ENCODE measurements around the gene IER2.
"Not testable (repeated sequence)": the region's sequence is repeated elsewhere in the genome, so short reads cannot be mapped to it uniquely, and the experiment has no call there.

The IER2 gene

DNA sequence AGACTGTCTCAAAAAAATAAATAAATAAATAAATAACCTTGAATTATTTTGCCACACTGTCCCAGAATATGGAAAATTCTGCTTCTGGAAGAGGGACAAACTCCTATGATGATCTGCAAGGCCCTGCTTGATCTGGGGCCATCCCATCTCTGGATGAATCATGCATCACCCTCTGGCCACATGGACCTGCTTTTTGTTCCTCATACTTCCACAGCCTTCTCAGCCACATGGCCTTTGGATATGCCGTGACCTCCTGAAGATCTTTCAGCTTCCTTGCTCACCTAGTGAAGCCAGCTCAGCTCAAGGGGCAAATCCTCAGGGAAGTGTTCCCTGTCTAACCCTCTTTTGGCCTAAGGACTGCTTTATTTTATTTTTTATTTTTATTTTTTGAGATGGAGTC lies 10.3 kb downstream of the IER2 start:
- H3K4me3 ChIP-seq (ENCODE audit: control insufficient read depth, low read depth, low read length): no peak overlapping the region
- peak; percentile 78 for DNase-seq (ENCODE audit: low read depth)
- TF ChIP-seq, protein P1, sequence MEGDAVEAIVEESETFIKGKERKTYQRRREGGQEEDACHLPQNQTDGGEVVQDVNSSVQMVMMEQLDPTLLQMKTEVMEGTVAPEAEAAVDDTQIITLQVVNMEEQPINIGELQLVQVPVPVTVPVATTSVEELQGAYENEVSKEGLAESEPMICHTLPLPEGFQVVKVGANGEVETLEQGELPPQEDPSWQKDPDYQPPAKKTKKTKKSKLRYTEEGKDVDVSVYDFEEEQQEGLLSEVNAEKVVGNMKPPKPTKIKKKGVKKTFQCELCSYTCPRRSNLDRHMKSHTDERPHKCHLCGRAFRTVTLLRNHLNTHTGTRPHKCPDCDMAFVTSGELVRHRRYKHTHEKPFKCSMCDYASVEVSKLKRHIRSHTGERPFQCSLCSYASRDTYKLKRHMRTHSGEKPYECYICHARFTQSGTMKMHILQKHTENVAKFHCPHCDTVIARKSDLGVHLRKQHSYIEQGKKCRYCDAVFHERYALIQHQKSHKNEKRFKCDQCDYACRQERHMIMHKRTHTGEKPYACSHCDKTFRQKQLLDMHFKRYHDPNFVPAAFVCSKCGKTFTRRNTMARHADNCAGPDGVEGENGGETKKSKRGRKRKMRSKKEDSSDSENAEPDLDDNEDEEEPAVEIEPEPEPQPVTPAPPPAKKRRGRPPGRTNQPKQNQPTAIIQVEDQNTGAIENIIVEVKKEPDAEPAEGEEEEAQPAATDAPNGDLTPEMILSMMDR (conservative IDR thresholded peaks at IDR 0.05; ENCODE audit: control insufficient read depth, insufficient read depth, low read depth, low read length): no peak

DNA sequence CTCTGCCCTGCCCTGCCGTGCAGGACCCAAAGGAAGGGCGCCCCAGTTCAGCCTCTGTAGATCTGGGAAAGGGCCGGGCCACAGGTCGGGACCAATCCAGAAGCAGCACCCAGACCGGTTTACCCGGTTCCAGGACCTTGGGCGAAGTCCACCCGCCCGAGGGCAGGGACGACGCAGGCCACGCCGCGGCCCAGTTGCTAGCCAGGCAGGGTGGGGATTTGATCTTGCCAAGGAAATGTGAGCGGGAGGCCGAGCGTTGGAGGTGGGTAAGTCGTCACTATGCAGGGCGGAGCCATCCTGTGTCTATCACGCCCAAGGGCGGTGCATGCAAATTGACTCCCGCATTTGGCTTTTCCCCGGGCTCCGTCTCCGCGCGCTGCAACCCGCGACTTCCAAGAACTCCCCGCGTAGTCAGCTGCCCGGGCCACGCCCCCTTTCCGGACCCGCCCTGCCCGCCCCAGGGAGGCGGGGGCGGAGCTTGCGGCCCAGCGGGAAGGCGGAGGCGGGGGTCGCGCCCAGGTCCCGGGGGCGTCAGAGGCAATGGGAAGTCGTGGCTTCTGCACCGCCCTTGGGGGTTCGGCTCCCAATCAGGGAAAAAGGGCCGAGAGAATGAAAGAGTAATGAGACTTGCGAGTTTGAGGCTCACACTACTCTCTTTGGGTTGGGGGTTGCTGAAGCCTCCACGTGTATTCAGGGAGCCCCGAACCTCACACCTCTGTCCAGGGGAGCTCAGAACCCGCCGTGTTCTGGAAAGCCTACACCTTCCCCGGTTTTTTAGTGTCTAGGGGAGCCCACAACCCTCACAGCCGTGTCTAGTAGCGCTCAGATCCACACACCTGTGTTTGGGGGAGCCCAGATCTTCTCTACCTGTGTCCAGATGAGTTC lies 12.8 kb downstream of the IER2 start:
- TF ChIP-seq, protein P1 (conservative IDR thresholded peaks at IDR 0.05; ENCODE audit: control insufficient read depth, insufficient read depth, low read depth, low read length): no peak
- H3K4me3 ChIP-seq (ENCODE audit: control insufficient read depth, low read depth, low read length): peak overlapping the region; percentile 26
- peak; percentile 98 for DNase-seq (ENCODE audit: low read depth)

DNA sequence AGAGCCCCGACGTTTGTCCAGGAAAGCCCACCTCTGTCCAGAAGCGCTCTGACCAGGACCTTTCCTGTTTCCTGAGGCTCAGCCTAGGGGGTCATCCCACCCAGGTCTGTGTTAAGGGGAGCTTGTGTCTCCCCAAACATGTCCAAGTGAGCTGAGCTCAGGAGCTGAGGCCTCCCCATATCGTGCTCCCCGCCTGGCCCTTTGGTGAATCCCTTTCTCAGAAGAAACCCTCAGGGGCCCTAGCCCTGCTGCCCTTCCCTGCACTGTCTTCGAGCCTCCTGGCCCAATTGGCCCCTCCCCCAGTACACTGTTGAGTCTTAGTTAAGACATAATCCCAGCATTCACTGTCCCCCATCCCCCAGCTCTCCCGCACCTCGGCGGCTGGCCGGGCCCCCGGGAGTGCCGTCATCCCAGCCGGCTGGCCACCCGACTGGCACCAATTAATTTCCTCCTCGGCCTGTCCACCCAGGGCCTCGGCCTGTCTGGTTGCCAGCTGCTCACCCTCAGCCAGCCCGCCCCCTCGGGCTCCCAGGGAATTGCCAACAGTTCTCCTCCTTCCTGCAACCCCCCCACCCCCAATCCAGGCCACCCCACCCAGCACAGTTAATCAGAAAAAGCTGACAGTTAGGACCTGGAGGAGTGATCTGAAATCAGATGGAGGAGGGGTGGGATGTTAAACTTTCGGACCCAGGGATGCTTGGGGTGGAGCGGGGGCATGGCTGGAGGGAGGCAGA lies 13.6 kb downstream of the IER2 start:
- TF ChIP-seq, protein P1 (conservative IDR thresholded peaks at IDR 0.05; ENCODE audit: control insufficient read depth, insufficient read depth, low read depth, low read length): no peak
- peak; percentile 89 for DNase-seq (ENCODE audit: low read depth)
- H3K4me3 ChIP-seq (ENCODE audit: control insufficient read depth, low read depth, low read length): peak overlapping the region; percentile 15

DNA sequence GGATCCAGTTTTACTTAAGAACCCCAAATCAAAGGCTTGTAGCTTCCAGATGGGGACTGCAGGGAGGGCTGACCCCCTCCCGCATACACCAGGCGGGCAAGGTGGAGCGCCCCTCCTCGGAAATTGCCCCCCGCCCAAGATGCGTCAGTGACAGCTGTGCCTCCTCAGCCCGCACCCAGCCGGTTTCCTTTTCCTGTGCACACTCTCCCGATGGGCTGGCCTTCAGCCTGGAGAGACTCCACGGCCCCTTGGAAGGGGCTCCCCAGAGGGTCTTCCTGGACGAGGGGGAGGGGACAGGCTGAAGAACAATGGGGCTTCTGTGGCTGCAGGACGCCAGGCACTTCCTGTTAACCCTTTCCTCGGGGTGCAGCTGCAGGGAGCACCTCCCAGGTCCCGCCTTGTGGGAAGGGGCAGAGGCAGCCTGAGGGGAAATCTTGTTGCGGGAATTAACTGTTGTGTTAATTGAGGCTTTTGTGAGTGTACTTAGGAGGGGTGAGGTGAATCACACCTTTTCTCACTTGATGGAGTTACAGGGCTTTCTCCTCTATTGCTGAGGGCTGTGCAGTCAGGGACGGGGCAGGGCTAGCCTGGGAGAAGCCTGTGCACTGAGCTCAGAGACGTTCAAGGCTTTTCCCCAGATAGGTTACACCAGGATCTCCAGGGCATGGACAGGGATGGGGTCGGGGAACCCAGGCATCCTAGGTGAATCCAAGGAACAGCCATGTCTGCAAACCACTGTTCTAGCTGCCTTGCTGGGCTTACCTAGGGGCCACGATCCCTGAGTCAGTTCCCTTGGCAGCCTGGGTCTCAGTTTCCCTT lies 14.3 kb downstream of the IER2 start:
- TF ChIP-seq, protein P1 (conservative IDR thresholded peaks at IDR 0.05; ENCODE audit: control insufficient read depth, insufficient read depth, low read depth, low read length): no peak
- peak overlapping the region; percentile 2 for H3K4me3 ChIP-seq (ENCODE audit: control insufficient read depth, low read depth, low read length)
- no peak for DNase-seq (ENCODE audit: low read depth)

DNA sequence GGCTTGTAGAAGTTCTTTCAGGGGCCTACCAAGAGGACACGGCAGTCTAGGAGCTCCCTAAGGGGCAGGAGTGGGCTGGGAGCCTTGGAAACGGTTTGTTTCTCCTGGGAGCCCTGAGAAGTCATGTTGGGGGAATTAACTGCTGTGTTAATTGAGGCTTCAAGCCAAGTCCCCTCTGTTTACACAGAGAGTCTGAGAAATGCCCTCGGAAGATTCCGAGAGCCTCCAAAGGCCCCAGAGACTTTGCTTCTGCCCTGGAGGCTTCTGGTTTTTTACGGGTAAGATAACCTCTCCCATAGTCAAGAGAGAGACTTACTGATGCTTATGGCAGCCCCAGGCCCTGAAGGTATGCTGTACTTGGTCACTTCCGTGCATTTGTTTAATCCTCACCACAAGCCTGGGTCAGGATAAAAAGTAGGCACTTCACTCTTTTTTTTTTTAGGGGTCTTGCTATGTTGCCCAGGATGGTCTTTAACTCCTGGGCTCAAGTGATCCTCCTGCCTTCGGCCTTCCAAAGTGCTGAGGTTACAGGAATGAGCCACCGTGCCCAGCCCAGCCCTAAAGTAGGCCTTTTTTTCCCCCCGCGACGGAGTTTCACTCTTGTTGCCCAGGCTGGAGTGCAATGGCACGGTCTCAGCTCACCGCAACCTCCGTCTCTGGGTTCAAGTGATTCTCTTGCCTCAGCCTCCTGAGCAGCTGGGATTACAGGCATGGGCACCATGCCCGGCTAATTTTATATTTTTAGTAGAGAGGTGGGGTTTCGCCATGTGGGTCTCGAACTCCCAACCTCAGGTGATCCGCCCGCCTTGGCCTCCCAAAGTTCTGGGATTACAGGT lies 15.2 kb downstream of the IER2 start:
- DNase-seq (ENCODE audit: low read depth): no peak
- no peak overlapping the region for H3K4me3 ChIP-seq (ENCODE audit: control insufficient read depth, low read depth, low read length)
- TF ChIP-seq, protein P1 (conservative IDR thresholded peaks at IDR 0.05; ENCODE audit: control insufficient read depth, insufficient read depth, low read depth, low read length): no peak

DNA sequence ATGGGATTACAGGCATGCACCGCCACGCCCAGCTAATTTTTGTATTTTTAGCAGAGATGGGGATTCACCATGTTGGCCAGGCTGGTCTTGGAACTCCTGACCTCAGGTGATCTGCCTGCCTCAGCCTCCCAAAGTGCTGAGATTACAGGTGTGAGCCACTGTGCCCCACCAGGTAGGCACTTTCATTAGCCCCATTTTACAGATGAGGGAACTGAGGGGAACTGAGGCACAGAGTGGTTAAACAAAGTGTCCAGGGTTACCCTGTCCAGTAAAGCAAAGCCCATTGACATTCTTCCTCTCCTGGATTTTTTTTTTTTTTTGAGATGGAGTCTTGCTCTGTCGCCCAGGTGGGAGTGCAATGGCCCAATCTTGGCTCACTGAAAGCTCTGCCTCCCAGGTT lies 15.9 kb downstream of the IER2 start:
- DNase-seq (ENCODE audit: low read depth); H3K4me3 ChIP-seq (ENCODE audit: control insufficient read depth, low read depth, low read length): not testable (repeated sequence)

Data from fibroblast of mammary gland (primary cell).